Glomerular endothelial cell (primary cell): Measurements from ENCODE around the gene SEMA3B. TPM values are rescaled to one million over a fixed set of nuclear protein-coding genes. Genes with fewer than 3 reads are reported as not detected.
"Not testable (repeated sequence)": the region's sequence is repeated elsewhere in the genome, so short reads cannot be mapped to it uniquely, and the experiment has no call there.

Source experiments
- DNase-seq: peaks from one replicate; pipeline ENCODE4 v3.0.0-alpha.2; 2011; ENCODE audit warnings: low read depth, low spot score; ENCODE audit errors: extremely low read depth
- total RNA-seq: library from RNA; depleted of rRNA; stranded (reverse); fragments of >200 nt; gene quantifications from 2 replicates; pipeline ENCODE4 v1.2.3, GENCODE V29; 2015

Gene SEMA3B
- total RNA-seq, 1 donor from 2014 or later, result 2.2 TPM

DNA sequence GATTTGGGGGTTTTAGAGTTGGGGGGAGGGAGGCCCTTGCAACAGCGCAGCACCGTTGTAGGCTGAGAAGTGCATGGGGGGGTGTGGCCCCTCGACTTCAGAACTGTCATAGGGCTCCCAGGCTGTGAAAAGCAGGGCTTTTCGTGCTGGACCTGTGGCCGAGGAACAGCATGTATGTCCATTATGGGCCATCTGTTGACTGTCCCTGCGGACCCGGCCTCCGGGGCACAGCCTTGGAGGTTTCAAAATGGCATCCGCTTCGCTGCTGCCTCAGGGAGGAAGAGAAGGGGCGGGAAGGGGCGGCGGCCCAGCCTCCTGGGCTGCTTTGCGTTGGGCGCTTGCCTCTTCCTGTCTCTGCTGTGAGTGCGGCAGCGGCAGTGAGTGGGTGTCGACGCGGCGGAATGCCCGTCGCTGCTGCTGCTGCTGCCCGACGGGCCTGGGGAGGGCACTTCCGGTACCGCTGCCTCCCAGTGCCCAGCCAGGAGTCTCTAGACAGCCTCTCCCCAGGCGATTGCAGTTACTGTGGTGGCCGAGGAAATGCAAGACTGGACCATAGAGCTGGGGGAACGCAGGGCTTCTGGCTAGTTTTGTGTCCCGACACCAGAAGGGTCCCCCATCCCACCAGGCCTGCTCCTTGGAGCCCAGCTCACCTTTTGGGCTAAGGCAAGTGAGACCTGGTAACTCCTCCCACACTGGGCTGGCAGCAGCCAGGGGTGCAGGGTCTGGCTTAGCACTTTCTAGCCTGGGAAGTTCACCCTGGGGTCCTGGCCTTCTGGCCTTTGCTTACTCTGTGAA is 31.0 kb upstream of the SEMA3B start:
- DNase-seq, result no peak

- no peak for DNase-seq
These were observed 30.4 kb upstream of the SEMA3B start for GRCh38 chr3:50238549-50239026.

DNA sequence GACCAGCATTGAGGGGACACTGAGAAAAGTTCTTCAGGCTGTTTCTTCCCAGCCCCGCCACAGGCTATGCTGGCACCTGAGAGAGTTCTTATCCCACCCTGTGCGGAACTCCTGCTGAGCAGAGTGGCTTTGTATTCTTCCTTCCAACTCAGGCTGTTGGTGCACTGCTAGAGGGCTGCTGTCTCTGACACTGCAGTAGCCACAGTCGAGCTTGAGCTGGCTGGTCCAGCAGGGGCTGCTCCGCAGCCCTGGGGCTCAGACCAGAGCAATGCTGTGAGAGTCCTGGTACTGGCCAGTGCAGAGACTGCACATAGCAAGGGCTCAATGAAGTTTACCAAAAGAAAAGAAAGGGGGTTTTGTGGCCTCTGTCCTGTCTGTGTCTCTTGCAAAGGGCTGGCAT is 29.3 kb upstream of the SEMA3B start:
- DNase-seq, result no peak

GRCh38 chr3:50241163-50241562 is 27.8 kb upstream of the SEMA3B start:
- no peak for DNase-seq

GRCh38 chr3:50241713-50242380 is 27.1 kb upstream of the SEMA3B start:
- DNase-seq, result no peak

DNA sequence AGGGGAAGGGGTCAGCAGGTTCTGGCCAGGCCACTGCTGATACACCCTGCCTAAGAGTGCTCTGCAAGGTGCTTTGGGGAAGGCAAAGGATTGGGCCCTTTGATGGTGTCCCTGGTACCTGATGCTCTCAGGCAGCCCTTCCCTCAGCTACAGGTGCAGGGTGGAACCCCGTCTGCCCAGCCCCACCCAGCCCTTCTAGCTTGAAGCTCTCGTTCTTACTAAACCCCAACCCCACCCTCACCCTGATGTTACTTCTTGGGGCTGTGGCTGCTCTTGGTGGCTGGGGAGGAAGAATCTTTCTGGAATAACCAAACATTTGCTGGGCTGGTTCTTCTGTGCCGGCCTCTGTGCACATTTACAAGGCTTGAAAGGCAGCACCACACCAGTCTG is 26.6 kb upstream of the SEMA3B start:
- no peak for DNase-seq

DNA sequence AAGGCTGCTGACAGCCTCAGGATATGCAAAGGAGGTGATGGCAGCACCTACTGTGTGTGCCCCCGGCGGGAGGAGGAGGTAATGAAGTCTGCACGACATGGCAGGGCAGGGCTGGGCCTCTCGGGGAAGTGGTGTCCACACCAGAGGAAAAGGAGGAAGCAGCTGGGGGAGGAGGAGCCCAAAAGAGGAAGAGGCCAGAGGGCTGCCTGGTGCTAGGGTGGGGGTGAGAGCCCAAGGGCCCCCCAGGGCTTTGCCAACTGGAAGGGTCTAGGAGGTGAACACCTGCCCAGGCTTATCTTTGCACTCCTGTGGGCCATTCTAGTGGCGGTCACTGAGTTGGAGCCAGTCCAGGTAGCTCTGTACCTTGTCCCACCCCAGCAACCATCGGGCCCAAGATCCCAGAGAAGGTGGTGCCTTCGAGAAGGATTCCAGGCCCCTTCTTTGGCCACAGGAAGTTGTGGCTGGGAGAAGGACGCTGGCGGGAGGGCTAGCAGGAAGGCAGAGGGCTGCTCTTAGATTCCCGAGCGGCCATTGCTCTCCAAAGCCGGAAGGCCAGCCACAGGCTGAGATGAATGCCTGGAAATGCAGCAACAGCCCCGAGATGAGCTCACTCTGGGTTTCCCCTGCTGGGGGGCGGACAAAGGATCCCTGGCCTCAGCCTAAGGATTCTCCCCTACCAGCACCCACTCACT is 25.9 kb upstream of the SEMA3B start:
- peak; percentile 79 for DNase-seq

DNA sequence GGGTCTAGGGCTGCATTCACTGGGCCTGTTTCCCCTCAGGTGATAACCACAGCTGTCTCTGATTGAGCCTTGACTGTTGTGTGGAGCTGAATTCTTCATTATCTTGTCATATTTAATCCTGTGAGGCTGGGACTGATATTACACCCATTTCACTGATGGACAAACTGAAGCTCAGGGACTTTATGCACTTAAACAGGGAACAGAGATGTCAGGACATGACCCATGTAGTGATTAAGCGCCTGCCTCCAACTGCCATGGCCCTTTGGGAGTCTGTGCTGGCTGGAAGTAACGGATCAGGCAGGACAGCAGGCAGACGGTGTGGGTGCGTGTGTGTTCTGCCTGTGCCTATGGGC is 25.4 kb upstream of the SEMA3B start:
- DNase-seq, result no peak

DNA sequence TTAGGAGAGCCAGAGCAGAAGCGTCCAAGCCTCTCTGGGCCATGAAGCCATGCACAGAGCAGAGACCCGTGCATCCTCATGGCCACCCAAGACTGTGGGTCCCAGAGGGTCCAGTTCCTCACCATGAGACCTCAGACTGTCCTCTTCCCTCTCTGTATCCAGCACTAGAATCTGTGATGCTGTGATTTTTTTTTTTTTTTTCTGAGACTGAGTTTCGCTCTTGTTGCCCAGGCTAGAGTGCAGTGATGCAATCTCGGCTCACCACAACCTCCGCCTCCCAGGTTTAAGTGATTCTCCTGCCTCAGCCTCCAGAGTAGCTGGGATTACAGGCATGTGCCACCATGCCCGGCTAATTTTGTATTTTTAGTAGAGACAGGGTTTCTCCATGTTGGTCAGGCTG is 24.1 kb upstream of the SEMA3B start:
- DNase-seq, result not testable (repeated sequence)

DNA sequence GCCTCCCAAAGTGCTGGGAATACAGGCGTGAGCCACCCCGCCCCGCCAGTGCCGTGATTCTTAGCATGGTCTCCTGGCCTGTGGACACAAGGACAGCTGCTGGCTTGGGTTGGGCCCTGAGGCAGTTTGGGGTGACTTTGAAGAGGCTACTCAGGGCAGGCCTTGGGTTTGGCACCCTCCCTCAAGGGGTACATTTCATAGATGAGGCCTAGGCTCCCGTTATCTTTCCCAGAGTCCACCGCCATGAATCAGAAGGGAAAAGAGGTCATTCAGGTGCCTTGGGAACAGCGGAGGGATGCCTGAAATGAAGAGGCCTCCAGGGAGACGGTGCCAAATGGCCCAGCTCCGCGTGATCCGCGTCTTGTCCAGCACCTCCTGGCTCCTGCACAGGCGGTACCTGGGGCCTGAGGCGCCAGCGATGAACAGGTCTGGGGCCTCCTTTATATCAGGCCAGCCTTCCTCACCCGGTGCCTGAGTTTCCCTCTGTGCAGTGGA is 23.6 kb upstream of the SEMA3B start:
- no peak for DNase-seq

DNA sequence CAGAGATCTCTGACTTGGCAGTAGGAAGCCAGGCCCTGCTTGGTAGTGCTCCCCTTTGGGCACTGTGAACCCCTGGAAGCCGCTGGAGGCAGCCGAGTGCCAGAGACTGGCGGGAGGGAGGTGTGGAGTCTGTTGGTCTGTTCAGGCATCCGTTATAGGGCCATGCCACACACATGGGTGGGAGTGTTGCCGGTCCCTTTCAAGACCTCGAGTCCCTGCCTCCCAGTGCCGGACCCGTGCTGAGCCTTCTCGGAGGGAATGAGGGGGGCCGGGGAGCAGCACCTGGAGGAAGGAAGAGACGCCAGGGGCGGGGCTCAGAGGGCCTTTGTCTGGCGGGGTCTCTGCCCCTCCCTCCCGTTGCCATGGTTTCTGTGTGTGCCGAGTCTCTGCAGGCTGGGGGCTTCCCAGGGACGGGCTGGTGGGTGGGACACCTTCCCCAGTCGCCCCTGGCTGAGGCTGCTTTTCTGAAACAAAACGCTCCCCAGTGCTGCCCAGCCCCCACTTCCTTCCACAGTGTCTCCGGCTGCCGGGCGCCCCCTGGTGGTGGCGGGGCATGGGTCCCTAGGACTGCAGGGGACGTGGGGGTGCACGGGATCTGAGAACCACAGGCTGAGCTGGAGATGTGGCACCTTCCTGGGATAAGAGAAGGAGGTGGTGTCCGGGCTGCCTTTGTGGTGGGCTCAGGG is 23.0 kb upstream of the SEMA3B start:
- DNase-seq, result no peak

DNA sequence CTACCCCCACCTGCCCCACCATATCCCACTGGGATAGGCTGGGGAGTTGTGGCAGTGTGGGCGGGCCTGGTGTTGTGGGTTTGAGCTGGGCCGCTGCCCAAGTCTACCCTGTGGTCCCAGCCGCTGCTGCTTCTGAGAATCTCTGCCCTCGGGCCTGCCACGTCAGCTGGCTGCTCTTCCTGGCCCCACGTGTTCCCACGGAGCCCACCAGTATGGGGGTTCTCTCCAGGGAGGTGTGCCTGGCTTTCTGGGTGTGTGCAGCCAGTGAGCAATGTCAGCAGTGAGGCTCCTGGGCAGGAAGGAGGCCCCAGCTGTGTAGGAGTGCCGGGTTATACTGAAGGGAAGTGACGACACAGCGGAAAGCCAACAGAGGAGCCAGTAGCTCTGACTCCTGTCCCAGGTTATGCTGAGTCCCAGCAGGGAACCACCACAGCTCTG is 22.4 kb upstream of the SEMA3B start:
- DNase-seq, result no peak

- no peak for DNase-seq
These were observed 20.6 kb upstream of the SEMA3B start for GRCh38 chr3:50248387-50248786.

GRCh38 chr3:50249457-50249856 is 19.5 kb upstream of the SEMA3B start:
- no peak for DNase-seq

GRCh38 chr3:50250514-50250913 is 18.4 kb upstream of the SEMA3B start:
- no peak for DNase-seq

DNA sequence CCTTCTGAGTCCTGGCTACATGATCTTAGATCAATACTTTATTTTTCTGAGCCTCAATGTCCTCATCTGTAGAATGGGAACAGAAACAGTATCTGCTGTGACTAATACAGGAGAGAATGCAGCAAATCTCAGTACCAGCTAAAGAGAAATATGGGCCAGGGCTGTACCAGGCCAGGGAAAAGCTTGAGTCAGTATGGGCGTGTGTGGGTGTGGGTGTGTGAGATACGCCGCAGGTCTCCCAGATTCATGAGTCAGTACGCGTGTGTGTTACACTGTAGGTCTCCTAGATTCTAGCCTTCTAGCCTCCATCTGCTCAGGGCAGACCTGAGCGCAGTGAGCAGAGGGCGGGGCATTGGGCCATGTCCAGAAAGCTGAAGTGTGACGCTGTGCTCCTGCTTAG is 17.7 kb upstream of the SEMA3B start:
- DNase-seq, result no peak

DNA sequence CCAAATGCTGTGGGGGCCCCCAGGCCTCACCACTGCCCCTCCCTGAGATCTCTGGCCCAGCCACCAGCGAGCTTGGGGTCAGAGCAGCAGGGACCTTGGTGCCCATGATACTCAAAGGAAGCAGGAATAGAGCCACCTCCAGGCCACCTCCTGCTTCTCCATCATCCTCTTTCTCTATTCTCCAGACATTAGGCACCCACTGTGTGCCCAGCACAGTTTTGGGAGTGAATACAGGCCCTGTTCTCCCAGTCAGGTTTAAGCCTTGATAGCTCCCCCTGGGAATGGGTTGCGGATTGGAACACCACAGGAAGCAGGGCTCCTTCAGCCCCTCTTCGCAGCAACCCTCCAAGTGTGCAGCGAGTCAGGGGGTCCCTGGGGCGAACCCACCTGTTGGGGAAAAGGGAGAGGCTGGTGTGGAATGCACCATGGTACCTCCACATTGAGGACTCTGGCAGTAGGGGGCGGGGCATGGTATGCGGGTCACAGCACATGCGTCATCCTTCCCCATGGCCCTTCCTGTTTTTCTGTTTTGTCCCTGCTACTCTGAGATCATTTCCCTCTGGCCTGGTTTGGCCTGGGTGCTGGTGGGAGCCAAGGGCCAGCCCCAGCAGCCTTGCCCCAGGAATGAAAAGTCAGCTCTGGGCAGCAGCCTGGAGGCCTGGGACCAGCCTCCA is 14.2 kb upstream of the SEMA3B start:
- DNase-seq, result peak; percentile 82

- no peak for DNase-seq
These were observed 13.7 kb upstream of the SEMA3B start for GRCh38 chr3:50255251-50255615.

DNA sequence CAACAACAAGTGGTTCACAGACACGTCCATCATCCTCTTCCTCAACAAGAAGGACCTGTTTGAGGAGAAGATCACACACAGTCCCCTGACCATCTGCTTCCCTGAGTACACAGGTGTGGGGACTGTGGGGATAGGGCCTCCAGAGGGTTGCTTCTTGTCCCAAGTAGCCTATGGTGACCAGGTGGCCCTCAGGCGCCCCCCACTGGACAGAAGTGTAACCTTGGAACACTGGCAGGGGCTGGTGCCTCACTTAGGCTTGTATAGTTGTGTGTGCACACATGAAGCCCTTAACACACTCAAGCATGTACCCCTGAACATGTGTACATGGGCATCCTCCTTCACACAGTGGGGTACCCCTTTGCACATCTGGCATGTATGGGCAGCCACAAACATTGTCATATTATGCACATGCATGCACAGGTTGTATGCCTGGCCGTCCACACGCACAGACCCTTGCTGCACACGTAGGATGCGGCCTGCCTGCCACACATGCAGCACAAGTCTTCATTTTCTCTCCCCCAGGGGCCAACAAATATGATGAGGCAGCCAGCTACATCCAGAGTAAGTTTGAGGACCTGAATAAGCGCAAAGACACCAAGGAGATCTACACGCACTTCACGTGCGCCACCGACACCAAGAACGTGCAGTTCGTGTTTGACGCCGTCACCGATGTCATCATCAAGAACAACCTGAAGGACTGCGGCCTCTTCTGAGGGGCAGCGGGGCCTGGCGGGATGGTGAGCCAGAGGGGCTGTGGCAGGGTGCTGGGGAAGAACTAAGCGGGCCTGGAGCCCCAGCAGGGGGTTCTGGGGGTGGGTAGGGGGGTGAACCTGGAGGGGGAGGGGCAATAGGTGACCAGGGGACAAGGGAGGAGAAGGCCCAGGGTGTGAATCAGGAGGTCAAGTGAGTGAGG is 11.7 kb upstream of the SEMA3B start:
- no peak for DNase-seq
